HepG2 (cell line): Measurements from ENCODE around the gene HSF4. TPM values are rescaled to one million over a fixed set of nuclear protein-coding genes. Genes with fewer than 3 reads are reported as not detected.

Experiments used
- AFF4 ChIP-seq: sonication (generic); formaldehyde crosslinking; IDR thresholded peaks from 2 replicates; pipeline ENCODE4 v1.4.0; 2020; ENCODE audit warnings: missing genetic modification reagents
- DBP ChIP-seq: sonication (generic); formaldehyde crosslinking; IDR thresholded peaks from 2 replicates; pipeline ENCODE4 v1.4.0; 2020; ENCODE audit warnings: missing genetic modification reagents; ENCODE audit errors: not compliant biosample characterization
- DDIT3 ChIP-seq: sonication (generic); formaldehyde crosslinking; IDR thresholded peaks from 2 replicates; pipeline ENCODE4 v1.4.0; 2020; ENCODE audit warnings: mild to moderate bottlenecking, missing genetic modification reagents
- DMAP1 ChIP-seq: IDR thresholded peaks from 2 replicates; pipeline ENCODE4 v1.6.1; 2016
- EP300 ChIP-seq, 3 experiments: sonication (generic) in 1 of 3; formaldehyde crosslinking in 1 of 3; IDR thresholded peaks; 2 replicates each; pipeline versions ENCODE4 v1.5.1 to v1.6.1; 2011 to 2020; ENCODE audit warnings: low read depth in 2 of 3, low read length in 2 of 3, borderline replicate concordance in 1 of 3, improper control_type of control experiment in 1 of 3, mild to moderate bottlenecking in 1 of 3, missing genetic modification reagents in 1 of 3, moderate library complexity in 1 of 3
- HIC2 ChIP-seq: sonication (generic); formaldehyde crosslinking; IDR thresholded peaks from 2 replicates; pipeline ENCODE4 v1.9.0; 2022; ENCODE audit warnings: low read depth, missing genetic modification reagents
- HIVEP1 ChIP-seq: sonication (generic); formaldehyde crosslinking; IDR thresholded peaks from 2 replicates; pipeline ENCODE4 v1.4.0; 2020; ENCODE audit warnings: mild to moderate bottlenecking, missing genetic modification reagents
- HNRNPH1 ChIP-seq: fragments of 200-400 bp; formaldehyde crosslinking; optimal IDR thresholded peaks from 2 replicates; pipeline ENCODE3; 2017; ENCODE audit warnings: mild to moderate bottlenecking, low read depth, low read length
- KLF11 ChIP-seq: IDR thresholded peaks from 2 replicates; pipeline ENCODE4 v1.6.1; 2016; ENCODE audit warnings: missing compliant biosample characterization
- NFKB2 ChIP-seq: sonication (generic); formaldehyde crosslinking; IDR thresholded peaks from 2 replicates; pipeline ENCODE4 v1.4.0; 2020; ENCODE audit warnings: missing genetic modification reagents, borderline replicate concordance
- NFYB ChIP-seq: sonication (generic); formaldehyde crosslinking; IDR thresholded peaks from 2 replicates; pipeline ENCODE4 v1.4.0; 2020; ENCODE audit warnings: missing genetic modification reagents
- PBX2 ChIP-seq: IDR thresholded peaks from 2 replicates; pipeline ENCODE4 v1.6.1; 2016; ENCODE audit warnings: control low read depth
- RXRB ChIP-seq: IDR thresholded peaks from 2 replicates; pipeline ENCODE4 v1.6.1; 2016; ENCODE audit warnings: borderline replicate concordance, missing genetic modification reagents, missing compliant biosample characterization
- SRSF9 ChIP-seq: fragments of 200-400 bp; formaldehyde crosslinking; IDR thresholded peaks from 2 replicates; pipeline ENCODE4 v1.6.1; 2018; ENCODE audit warnings: borderline replicate concordance, mild to moderate bottlenecking, low read depth, low read length; ENCODE audit not compliant: insufficient read depth, poor library complexity, severe bottlenecking
- ZFP36L1 ChIP-seq: sonication (generic); formaldehyde crosslinking; IDR thresholded peaks from 2 replicates; pipeline ENCODE4 v1.8.0; 2022; ENCODE audit warnings: mild to moderate bottlenecking, missing genetic modification reagents, moderate library complexity
- ZMAT5 ChIP-seq: sonication (generic); formaldehyde crosslinking; IDR thresholded peaks from 2 replicates; pipeline ENCODE4 v1.5.0; 2020; ENCODE audit warnings: mild to moderate bottlenecking, low read depth, missing genetic modification reagents, borderline replicate concordance
- ZNF160 ChIP-seq: sonication (generic); formaldehyde crosslinking; IDR thresholded peaks from 2 replicates; pipeline ENCODE4 v1.8.0; 2022; ENCODE audit warnings: mild to moderate bottlenecking, inconsistent platforms, missing genetic modification reagents
- ZNF20 ChIP-seq: sonication (generic); formaldehyde crosslinking; IDR thresholded peaks from 2 replicates; pipeline ENCODE4 v1.4.0; 2020; ENCODE audit warnings: mild to moderate bottlenecking, moderate library complexity, missing genetic modification reagents
- ZNF460 ChIP-seq: sonication (generic); formaldehyde crosslinking; IDR thresholded peaks from 2 replicates; pipeline ENCODE4 v1.5.1; 2020; ENCODE audit warnings: missing genetic modification reagents, mild to moderate bottlenecking, borderline replicate concordance
- polyA plus RNA-seq, 8 experiments: library from polyadenylated mRNA; depleted of rRNA in 3 of 8; stranded (reverse) in 7 of 8; unstranded in 1 of 8; fragments of >200 nt; fragmentation: Illumina TruSeq in 4 of 8; extraction: Trizol in 4 of 8; gene quantifications; 2 replicates each; pipeline versions ENCODE4 v1.2.1 to v1.2.3, GENCODE V29; 2011 to 2016; ENCODE audit warnings: low read depth in 4 of 8, missing spikeins in 1 of 8, mixed read lengths in 1 of 8; ENCODE audit not compliant: insufficient read depth in 1 of 8
- total RNA-seq, 5 experiments: library from RNA; depleted of rRNA; stranded (reverse); fragments of >200 nt; fragmentation: Illumina TruSeq; extraction: Trizol; gene quantifications; 2 replicates each; pipeline ENCODE4 v1.2.3, GENCODE V29; 2016; ENCODE audit warnings: low read depth in 1 of 5

The HSF4 gene
- total and polyA plus RNA-seq, 2 of the 13 experiments (the other 11 are each of a cell fraction or from before 2014, with no cell fraction given): 3.5 to 16.9 TPM

- no peak for TF ChIP-seq AFF4 (CRISPR knock-in tag)
- TF ChIP-seq ZNF160: peak; percentile 91
- no peak for TF ChIP-seq NFYB (CRISPR knock-in tag)
- TF ChIP-seq SRSF9: no peak
- peak; percentile 57 for TF ChIP-seq HNRNPH1
- TF ChIP-seq DMAP1 (CRISPR knock-in tag): peak; percentile 52; the same call in 1 of the 2 replicates
- no peak for TF ChIP-seq HIVEP1 (CRISPR knock-in tag)
- peak; percentile 55 for TF ChIP-seq RXRB (CRISPR knock-in tag)
- TF ChIP-seq ZFP36L1 (CRISPR knock-in tag): no peak
- TF ChIP-seq ZNF460 (CRISPR knock-in tag): no peak
- TF ChIP-seq HIC2: peak; percentile 21; the same call in 1 of the 2 replicates
- no peak for TF ChIP-seq ZNF20 (CRISPR knock-in tag)
- no peak for TF ChIP-seq KLF11 (CRISPR knock-in tag)
- no peak for TF ChIP-seq ZMAT5 (CRISPR knock-in tag)
- TF ChIP-seq DBP: no peak
- TF ChIP-seq EP300 (IDR thresholded peaks at IDR 0.05; ENCODE audit: low read depth in 2 of 2, low read length in 2 of 2): no peak
- no peak for TF ChIP-seq EP300 (CRISPR knock-in tag; IDR thresholded peaks at IDR 0.05; ENCODE audit: borderline replicate concordance)
- peak; percentile 77; the same call in 1 of the 2 replicates for TF ChIP-seq NFKB2
- TF ChIP-seq DDIT3: no peak
- TF ChIP-seq PBX2 (CRISPR knock-in tag): no peak
Measured at GRCh38 chr16:67191995-67192681, 27.6 kb downstream of the HSF4 start, which contains the start of gene E2F4 (continued).
